Activated CD8-positive, alpha-beta T cell treated with anti-CD3 and anti-CD28 coated beads for 36 hours (primary cell): ENCODE data around the gene XPR1. TPM values are rescaled to one million over a fixed set of nuclear protein-coding genes. Genes with fewer than 3 reads are reported as not detected.

Source experiments
- ATAC-seq: fragments of 200-7000 bp; cut with Tn5 transposase; one replicate; pipeline ENCODE4 v1.10.0; 2021; ENCODE audit warnings: mild to moderate bottlenecking, moderate library complexity
- CTCF ChIA-PET: fragments of 350-600 bp; sonication (Branson Sonifier 250); formaldehyde crosslinking; loops from one replicate; lab custom pipeline; 2021; ENCODE audit warnings: antibody characterized with exemption; lab: Charles Lee
- POLR2A ChIA-PET: fragments of 350-600 bp; sonication (Branson Sonifier 250); formaldehyde crosslinking; loops from one replicate; lab custom pipeline; 2021; ENCODE audit warnings: antibody characterized with exemption; lab: Charles Lee
- DNase-seq: peaks from one replicate; pipeline ENCODE4 v3.0.0-alpha.2; 2020
- H3K27ac Mint-ChIP-seq: one replicate; pipeline ENCODE4 v1.8.0; 2021; ENCODE audit warnings: mild to moderate bottlenecking, mixed read lengths
- H3K27me3 Mint-ChIP-seq: one replicate; pipeline ENCODE4 v1.8.0; 2021; ENCODE audit warnings: mixed read lengths
- H3K36me3 Mint-ChIP-seq: one replicate; pipeline ENCODE4 v1.8.0; 2021; ENCODE audit warnings: low read depth, mixed read lengths
- H3K4me1 Mint-ChIP-seq: one replicate; pipeline ENCODE4 v1.8.0; 2021; ENCODE audit warnings: low read depth, mixed read lengths
- H3K4me3 Mint-ChIP-seq: one replicate; pipeline ENCODE4 v1.8.0; 2021; ENCODE audit warnings: mild to moderate bottlenecking, moderate library complexity, mixed read lengths
- H3K9me3 Mint-ChIP-seq: one replicate; pipeline ENCODE4 v1.8.0; 2021; ENCODE audit warnings: mixed read lengths
- intact Hi-C: fragments of 100-400 bp; cut with micrococcal nuclease; formaldehyde crosslinking; loops from one replicate; pipeline ENCODE4 v1.10.0; 2022
- total RNA-seq, 2 experiments: library from RNA; stranded (reverse); gene quantifications; one replicate each; pipeline ENCODE4 v1.2.3, GENCODE V29; 2021
- TF ChIP-seq, protein P1 (sequence below): fragments of 200-600 bp; IDR thresholded peaks from one replicate; pipeline ENCODE4 v1.8.0; 2022; ENCODE audit warnings: antibody characterized with exemption, mild to moderate bottlenecking

Gene XPR1
- 10 to 100 TPM; 12.8 to 14.4 TPM for total RNA-seq

DNA sequence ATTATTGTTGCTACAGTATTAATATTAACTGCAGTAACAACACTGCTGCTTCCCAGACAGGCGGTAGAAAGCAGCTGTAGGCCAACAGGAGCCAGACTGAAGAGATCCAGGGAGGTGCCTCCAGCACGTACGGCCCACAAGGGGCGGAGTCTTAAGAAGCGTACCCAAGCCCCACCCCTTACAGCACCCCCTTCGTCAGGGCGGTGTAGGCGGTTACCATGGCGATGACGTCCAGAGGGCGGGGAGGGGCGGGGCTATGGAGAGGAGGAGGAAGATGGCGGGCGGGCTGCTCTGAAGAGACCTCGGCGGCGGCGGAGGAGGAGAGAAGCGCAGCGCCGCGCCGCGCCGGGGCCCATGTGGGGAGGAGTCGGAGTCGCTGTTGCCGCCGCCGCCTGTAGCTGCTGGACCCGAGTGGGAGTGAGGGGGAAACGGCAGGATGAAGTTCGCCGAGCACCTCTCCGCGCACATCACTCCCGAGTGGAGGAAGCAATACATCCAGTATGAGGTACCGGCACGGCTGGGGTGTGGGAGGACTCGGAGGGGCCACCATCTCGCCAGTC is at the start of gene XPR1:
Gene XPR1 (plus strand): TSS at position 257 of the 560 bp plus-strand sequence. CDS start 180 bp downstream, at position 437.
- Mint-ChIP-seq H3K27me3 (no peaks in the 10 kb centered on the region), H3K4me3 (no peak within 1 kb of the TSS), H3K4me1 (peaks cover 12% of the 10 kb centered on the region), H3K27ac (peak within 1 kb of the TSS; percentile 85), H3K36me3 (no peaks in the 10 kb centered on the region), H3K9me3 (no peaks in the 10 kb centered on the region)
- CTCF ChIA-PET: interaction anchor here (0.8 to 2.7 kb wide), 7 partner anchors 9 to 231 kb away, joined by 3 to 13 read pairs (median 6); no protein-coding TSS in a partner anchor
- DNase-seq (peak; percentile 99), ATAC-seq (peak; percentile 99)
- TF ChIP-seq, protein P1, sequence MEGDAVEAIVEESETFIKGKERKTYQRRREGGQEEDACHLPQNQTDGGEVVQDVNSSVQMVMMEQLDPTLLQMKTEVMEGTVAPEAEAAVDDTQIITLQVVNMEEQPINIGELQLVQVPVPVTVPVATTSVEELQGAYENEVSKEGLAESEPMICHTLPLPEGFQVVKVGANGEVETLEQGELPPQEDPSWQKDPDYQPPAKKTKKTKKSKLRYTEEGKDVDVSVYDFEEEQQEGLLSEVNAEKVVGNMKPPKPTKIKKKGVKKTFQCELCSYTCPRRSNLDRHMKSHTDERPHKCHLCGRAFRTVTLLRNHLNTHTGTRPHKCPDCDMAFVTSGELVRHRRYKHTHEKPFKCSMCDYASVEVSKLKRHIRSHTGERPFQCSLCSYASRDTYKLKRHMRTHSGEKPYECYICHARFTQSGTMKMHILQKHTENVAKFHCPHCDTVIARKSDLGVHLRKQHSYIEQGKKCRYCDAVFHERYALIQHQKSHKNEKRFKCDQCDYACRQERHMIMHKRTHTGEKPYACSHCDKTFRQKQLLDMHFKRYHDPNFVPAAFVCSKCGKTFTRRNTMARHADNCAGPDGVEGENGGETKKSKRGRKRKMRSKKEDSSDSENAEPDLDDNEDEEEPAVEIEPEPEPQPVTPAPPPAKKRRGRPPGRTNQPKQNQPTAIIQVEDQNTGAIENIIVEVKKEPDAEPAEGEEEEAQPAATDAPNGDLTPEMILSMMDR: no peak
- intact Hi-C loops: loop anchor here (10.0 kb wide), 1 partner anchor 117 kb away; no protein-coding TSS in a partner anchor
- POLR2A ChIA-PET: interaction anchor here (0.8 to 1.5 kb wide), 5 partner anchors 9 to 93 kb away, joined by 3 to 6 read pairs (median 4); no protein-coding TSS in a partner anchor

DNA sequence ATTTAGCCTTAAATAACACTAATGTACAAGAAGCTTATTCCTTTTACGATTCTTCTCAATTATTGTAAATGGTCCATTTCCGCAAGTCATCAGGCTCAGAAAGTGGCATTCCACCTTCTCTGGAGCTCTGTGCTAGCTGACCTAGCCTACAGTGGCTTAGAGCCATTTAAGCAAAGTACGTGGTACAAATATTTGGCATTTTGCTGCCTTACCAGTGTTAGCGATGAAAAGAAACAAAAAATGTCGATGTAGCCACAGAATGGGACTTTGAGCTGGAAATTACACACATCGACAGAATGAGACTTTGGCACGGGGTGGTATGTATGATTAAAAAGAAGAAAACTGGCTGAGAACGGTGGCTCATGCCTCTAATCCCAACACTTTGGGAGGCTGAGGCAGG is 47.0 kb upstream of the XPR1 start:
- ChIA-PET CTCF (no interaction called here), POLR2A (interaction anchor here (1.4 kb wide), 1 partner anchor 13 kb away, joined by 8 read pairs; no protein-coding TSS in a partner anchor)
- intact Hi-C loops: no loop called here
- H3K9me3 Mint-ChIP-seq: peaks cover 7% of the 10 kb centered on the region
- ATAC-seq: no peak
- peaks cover 3% of the 10 kb centered on the region for H3K27me3 Mint-ChIP-seq
- H3K4me1 Mint-ChIP-seq: peaks cover 17% of the 10 kb centered on the region
- no peaks in the 10 kb centered on the region for H3K36me3 Mint-ChIP-seq
- no peak for DNase-seq
- TF ChIP-seq, protein P1: no peak
- H3K27ac Mint-ChIP-seq: peak overlapping the region; percentile 65
- no peak overlapping the region for H3K4me3 Mint-ChIP-seq

DNA sequence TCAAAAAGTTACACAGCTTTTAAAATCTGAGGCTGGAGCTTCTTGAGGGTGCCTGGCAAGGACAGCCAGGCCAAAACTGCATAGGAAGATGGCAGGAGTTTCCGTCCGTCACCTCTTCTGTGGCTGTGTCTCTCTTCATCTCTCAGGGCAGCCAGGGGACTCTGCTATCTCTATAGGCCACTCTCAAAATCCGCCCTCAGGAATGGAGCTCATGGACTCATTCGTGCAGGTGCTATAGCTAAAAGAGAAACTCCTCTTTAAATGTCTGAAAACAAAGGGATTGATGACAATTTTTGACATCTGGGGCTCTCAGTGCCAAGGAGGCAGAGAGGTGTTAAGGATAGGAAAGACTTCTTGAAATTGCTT is 45.8 kb upstream of the XPR1 start:
- H3K4me1 Mint-ChIP-seq: peaks cover 17% of the 10 kb centered on the region
- TF ChIP-seq, protein P1: no peak
- ATAC-seq (no peak), DNase-seq (no peak)
- H3K27me3 Mint-ChIP-seq: peaks cover 3% of the 10 kb centered on the region
- intact Hi-C loops: no loop called here
- H3K4me3 Mint-ChIP-seq: no peak overlapping the region
- peaks cover 7% of the 10 kb centered on the region for H3K9me3 Mint-ChIP-seq
- POLR2A ChIA-PET: interaction anchor here (1.4 kb wide), 1 partner anchor 14 kb away, joined by 8 read pairs; no protein-coding TSS in a partner anchor
- CTCF ChIA-PET: interaction anchor here (1.1 kb wide), 1 partner anchor 43 kb away, joined by 4 read pairs; no protein-coding TSS in a partner anchor
- H3K27ac Mint-ChIP-seq: peak overlapping the region; percentile 69
- H3K36me3 Mint-ChIP-seq: no peaks in the 10 kb centered on the region

DNA sequence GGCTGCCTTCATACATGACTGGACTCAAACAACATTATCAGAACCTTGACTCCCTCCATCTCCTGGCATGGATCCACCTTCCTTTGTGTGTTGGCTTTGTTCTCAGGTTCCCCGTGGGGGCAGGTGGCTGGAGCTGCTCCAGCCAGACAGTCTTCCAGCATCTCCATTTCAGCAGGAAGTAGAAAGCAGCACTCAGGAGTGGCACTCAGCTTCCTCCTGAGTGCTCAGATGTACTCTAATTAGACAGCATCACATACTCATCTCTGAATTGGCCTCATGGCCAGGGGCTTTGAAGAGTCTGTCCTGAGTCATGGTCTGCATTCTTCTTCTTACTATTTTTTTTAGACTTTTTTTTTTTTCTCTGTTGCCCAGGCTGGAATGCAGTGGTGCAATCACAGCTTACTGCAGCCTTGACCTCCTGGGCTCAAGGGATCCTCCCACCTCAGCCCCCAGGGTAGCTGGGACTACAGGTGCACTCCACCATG is 45.1 kb upstream of the XPR1 start:
- POLR2A ChIA-PET: no interaction called here
- Mint-ChIP-seq H3K9me3 (peaks cover 7% of the 10 kb centered on the region), H3K36me3 (no peaks in the 10 kb centered on the region), H3K27ac (peak overlapping the region; percentile 44), H3K4me3 (no peak overlapping the region), H3K4me1 (peaks cover 17% of the 10 kb centered on the region), H3K27me3 (peaks cover 3% of the 10 kb centered on the region)
- ATAC-seq (no peak), DNase-seq (no peak)
- TF ChIP-seq, protein P1: no peak
- intact Hi-C loops: no loop called here
- CTCF ChIA-PET: interaction anchor here (1.1 kb wide), 1 partner anchor 14 kb away, joined by 3 read pairs; no protein-coding TSS in a partner anchor

DNA sequence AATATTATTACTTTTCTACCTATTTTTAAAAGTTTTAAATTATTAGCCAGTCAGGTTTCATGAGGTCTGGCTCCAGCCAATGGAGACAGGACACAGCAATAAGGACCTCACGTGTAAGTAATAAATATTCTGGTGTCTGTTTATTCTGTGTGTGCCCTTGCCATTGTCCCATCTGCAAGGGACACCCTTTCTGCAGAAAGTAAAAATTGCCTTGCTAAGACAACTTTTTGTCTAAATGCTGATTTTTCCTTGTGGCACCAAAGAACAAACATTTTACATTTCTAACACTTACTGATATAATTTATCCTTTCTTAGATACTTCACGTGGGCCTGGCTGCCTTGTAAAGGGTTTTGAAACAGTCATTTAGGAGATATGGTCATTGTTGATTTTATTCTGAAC is 43.7 kb upstream of the XPR1 start:
- H3K4me1 Mint-ChIP-seq: peaks cover 17% of the 10 kb centered on the region
- peaks cover 3% of the 10 kb centered on the region for H3K27me3 Mint-ChIP-seq
- ChIA-PET CTCF (no interaction called here), POLR2A (interaction anchor here (0.6 kb wide), 1 partner anchor 326 kb away, joined by 3 read pairs; no protein-coding TSS in a partner anchor)
- peaks cover 7% of the 10 kb centered on the region for H3K9me3 Mint-ChIP-seq
- ATAC-seq (no peak), DNase-seq (no peak)
- H3K27ac Mint-ChIP-seq: no peak overlapping the region
- no peak overlapping the region for H3K4me3 Mint-ChIP-seq
- H3K36me3 Mint-ChIP-seq: no peaks in the 10 kb centered on the region
- TF ChIP-seq, protein P1: no peak
- intact Hi-C loops: no loop called here
